H1 (cell line): Measurements from ENCODE around the gene SLC17A3. TPM values are rescaled to one million over a fixed set of nuclear protein-coding genes. Genes with fewer than 3 reads are reported as not detected.

Experiments
- BCL11A ChIP-seq, 2 experiments: IDR thresholded peaks; one replicate each; pipeline ENCODE4 v1.6.1; 2011; ENCODE audit warnings: low read depth in 2 of 2, low read length in 2 of 2, mild to moderate bottlenecking in 2 of 2
- JUN ChIP-seq: IDR thresholded peaks from 2 replicates; pipeline ENCODE4 v1.6.1; 2011; ENCODE audit warnings: low read depth, mild to moderate bottlenecking, improper control_type of control experiment, low read length
- KDM4A ChIP-seq: IDR thresholded peaks from one replicate; pipeline ENCODE4 v1.7.1; 2012; ENCODE audit warnings: low read depth, mild to moderate bottlenecking, moderate library complexity, low read length, inconsistent platforms; ENCODE audit not compliant: severe bottlenecking
- POLR2A ChIP-seq, 2 experiments: IDR thresholded peaks; 1 replicate in 1 of 2; 2 replicates in 1 of 2; pipeline ENCODE4 v1.6.1; 2011; ENCODE audit warnings: low read depth in 2 of 2, low read length in 2 of 2, mild to moderate bottlenecking in 2 of 2; ENCODE audit errors: control extremely low read depth in 1 of 2
- TAF1 ChIP-seq: IDR thresholded peaks from 2 replicates; pipeline ENCODE4 v1.6.1; 2011; ENCODE audit warnings: mild to moderate bottlenecking, low read depth, low read length
- TBP ChIP-seq: IDR thresholded peaks from 2 replicates; pipeline ENCODE4 v1.6.1; 2011; ENCODE audit warnings: low read depth, low read length, improper control_type of control experiment
- YY1 ChIP-seq: IDR thresholded peaks from 2 replicates; pipeline ENCODE4 v1.6.1; 2011; ENCODE audit warnings: low read depth, mild to moderate bottlenecking, low read length
- polyA plus RNA-seq, 7 experiments: library from polyadenylated mRNA; depleted of rRNA in 3 of 7; stranded (reverse) in 5 of 7; unstranded in 2 of 7; fragments of >200 nt in 5 of 7; fragments of 200-250 nt in 2 of 7; gene quantifications; 1 replicate in 5 of 7; 2 replicates in 1 of 7; 4 replicates in 1 of 7; pipeline versions ENCODE4 v1.2.1 to v1.2.3, GENCODE V29; 2011 to 2013; ENCODE audit warnings: missing spikeins in 2 of 7, mixed read lengths in 2 of 7
- total RNA-seq: library from RNA; stranded (reverse); fragmentation: NEBNext Ultra II Directional; extraction: Animal tissue kit (Norgen Biotek cat#: 25700); gene quantifications from 2 replicates; pipeline ENCODE4 v1.2.1, GENCODE V29; 2021
- TF ChIP-seq, protein P1 (sequence below): fragments of 300-600 bp; sonication (generic); IDR thresholded peaks from 2 replicates; pipeline ENCODE4 v1.7.1; 2012; ENCODE audit warnings: low read length, moderate library complexity, mild to moderate bottlenecking, inconsistent platforms; ENCODE audit not compliant: insufficient replicate concordance
- TF ChIP-seq, protein P2 (sequence below): IDR thresholded peaks from 2 replicates; pipeline ENCODE4 v1.6.1; 2012; ENCODE audit warnings: low read length, inconsistent platforms
- TF ChIP-seq, protein P3 (sequence below): IDR thresholded peaks from 2 replicates; pipeline ENCODE4 v1.6.1; 2011; ENCODE audit warnings: low read length, improper control_type of control experiment

SLC17A3 gene
- total and polyA plus RNA-seq, 2 of the 8 experiments (the other 6 are each of a cell fraction or from before 2014, with no cell fraction given): not detected

DNA sequence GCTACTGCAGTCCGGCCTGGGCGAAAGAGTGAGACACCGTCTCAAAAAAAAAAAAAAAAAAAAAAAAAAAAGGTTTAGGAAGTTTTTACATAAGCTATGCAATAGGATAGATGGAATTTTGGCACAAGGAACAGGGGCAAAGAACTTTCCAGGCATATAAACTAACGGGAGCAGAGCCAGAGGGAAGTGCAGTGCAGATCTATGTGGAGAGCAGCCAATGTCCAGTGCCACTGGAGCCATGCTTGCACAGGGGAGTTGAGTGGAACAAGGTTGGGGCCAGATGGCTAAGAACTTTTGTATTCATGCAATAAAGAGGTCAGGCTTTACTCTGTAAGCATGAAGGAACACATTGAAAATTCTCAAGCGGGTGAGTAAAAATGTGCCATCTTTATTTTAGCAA, 45.6 kb upstream of the SLC17A3 start (continued):
- TF ChIP-seq, protein P1, sequence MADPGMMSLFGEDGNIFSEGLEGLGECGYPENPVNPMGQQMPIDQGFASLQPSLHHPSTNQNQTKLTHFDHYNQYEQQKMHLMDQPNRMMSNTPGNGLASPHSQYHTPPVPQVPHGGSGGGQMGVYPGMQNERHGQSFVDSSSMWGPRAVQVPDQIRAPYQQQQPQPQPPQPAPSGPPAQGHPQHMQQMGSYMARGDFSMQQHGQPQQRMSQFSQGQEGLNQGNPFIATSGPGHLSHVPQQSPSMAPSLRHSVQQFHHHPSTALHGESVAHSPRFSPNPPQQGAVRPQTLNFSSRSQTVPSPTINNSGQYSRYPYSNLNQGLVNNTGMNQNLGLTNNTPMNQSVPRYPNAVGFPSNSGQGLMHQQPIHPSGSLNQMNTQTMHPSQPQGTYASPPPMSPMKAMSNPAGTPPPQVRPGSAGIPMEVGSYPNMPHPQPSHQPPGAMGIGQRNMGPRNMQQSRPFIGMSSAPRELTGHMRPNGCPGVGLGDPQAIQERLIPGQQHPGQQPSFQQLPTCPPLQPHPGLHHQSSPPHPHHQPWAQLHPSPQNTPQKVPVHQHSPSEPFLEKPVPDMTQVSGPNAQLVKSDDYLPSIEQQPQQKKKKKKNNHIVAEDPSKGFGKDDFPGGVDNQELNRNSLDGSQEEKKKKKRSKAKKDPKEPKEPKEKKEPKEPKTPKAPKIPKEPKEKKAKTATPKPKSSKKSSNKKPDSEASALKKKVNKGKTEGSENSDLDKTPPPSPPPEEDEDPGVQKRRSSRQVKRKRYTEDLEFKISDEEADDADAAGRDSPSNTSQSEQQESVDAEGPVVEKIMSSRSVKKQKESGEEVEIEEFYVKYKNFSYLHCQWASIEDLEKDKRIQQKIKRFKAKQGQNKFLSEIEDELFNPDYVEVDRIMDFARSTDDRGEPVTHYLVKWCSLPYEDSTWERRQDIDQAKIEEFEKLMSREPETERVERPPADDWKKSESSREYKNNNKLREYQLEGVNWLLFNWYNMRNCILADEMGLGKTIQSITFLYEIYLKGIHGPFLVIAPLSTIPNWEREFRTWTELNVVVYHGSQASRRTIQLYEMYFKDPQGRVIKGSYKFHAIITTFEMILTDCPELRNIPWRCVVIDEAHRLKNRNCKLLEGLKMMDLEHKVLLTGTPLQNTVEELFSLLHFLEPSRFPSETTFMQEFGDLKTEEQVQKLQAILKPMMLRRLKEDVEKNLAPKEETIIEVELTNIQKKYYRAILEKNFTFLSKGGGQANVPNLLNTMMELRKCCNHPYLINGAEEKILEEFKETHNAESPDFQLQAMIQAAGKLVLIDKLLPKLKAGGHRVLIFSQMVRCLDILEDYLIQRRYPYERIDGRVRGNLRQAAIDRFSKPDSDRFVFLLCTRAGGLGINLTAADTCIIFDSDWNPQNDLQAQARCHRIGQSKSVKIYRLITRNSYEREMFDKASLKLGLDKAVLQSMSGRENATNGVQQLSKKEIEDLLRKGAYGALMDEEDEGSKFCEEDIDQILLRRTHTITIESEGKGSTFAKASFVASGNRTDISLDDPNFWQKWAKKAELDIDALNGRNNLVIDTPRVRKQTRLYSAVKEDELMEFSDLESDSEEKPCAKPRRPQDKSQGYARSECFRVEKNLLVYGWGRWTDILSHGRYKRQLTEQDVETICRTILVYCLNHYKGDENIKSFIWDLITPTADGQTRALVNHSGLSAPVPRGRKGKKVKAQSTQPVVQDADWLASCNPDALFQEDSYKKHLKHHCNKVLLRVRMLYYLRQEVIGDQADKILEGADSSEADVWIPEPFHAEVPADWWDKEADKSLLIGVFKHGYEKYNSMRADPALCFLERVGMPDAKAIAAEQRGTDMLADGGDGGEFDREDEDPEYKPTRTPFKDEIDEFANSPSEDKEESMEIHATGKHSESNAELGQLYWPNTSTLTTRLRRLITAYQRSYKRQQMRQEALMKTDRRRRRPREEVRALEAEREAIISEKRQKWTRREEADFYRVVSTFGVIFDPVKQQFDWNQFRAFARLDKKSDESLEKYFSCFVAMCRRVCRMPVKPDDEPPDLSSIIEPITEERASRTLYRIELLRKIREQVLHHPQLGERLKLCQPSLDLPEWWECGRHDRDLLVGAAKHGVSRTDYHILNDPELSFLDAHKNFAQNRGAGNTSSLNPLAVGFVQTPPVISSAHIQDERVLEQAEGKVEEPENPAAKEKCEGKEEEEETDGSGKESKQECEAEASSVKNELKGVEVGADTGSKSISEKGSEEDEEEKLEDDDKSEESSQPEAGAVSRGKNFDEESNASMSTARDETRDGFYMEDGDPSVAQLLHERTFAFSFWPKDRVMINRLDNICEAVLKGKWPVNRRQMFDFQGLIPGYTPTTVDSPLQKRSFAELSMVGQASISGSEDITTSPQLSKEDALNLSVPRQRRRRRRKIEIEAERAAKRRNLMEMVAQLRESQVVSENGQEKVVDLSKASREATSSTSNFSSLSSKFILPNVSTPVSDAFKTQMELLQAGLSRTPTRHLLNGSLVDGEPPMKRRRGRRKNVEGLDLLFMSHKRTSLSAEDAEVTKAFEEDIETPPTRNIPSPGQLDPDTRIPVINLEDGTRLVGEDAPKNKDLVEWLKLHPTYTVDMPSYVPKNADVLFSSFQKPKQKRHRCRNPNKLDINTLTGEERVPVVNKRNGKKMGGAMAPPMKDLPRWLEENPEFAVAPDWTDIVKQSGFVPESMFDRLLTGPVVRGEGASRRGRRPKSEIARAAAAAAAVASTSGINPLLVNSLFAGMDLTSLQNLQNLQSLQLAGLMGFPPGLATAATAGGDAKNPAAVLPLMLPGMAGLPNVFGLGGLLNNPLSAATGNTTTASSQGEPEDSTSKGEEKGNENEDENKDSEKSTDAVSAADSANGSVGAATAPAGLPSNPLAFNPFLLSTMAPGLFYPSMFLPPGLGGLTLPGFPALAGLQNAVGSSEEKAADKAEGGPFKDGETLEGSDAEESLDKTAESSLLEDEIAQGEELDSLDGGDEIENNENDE: no peak
- TF ChIP-seq BCL11A (IDR thresholded peaks at IDR 0.05; ENCODE audit: low read depth in 2 of 2, low read length in 2 of 2): no peak
- no peak for TF ChIP-seq TBP
- TF ChIP-seq KDM4A: no peak
- TF ChIP-seq POLR2A (IDR thresholded peaks at IDR 0.05; ENCODE audit: control extremely low read depth in 1 of 2, low read depth in 2 of 2, low read length in 2 of 2): no peak
- TF ChIP-seq JUN: no peak
- TF ChIP-seq, protein P2, sequence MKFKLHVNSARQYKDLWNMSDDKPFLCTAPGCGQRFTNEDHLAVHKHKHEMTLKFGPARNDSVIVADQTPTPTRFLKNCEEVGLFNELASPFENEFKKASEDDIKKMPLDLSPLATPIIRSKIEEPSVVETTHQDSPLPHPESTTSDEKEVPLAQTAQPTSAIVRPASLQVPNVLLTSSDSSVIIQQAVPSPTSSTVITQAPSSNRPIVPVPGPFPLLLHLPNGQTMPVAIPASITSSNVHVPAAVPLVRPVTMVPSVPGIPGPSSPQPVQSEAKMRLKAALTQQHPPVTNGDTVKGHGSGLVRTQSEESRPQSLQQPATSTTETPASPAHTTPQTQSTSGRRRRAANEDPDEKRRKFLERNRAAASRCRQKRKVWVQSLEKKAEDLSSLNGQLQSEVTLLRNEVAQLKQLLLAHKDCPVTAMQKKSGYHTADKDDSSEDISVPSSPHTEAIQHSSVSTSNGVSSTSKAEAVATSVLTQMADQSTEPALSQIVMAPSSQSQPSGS: no peak
- no peak for TF ChIP-seq TAF1
- TF ChIP-seq YY1: no peak
- TF ChIP-seq, protein P3, sequence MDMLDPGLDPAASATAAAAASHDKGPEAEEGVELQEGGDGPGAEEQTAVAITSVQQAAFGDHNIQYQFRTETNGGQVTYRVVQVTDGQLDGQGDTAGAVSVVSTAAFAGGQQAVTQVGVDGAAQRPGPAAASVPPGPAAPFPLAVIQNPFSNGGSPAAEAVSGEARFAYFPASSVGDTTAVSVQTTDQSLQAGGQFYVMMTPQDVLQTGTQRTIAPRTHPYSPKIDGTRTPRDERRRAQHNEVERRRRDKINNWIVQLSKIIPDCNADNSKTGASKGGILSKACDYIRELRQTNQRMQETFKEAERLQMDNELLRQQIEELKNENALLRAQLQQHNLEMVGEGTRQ: no peak
- TF ChIP-seq, all 59 proteins: peak for 0
